ENCODE results near the gene FGF4. TPM values are rescaled to one million over a fixed set of nuclear protein-coding genes. Genes with fewer than 3 reads are reported as not detected.
A peak's percentile ranks its signal among the peaks of the same experiment; 100 is the strongest.

FGF4 gene
- total RNA-seq, 6 donors from 2014 or later = not detected

GRCh38 chr11:69745201-69745600 lies 29.9 kb downstream of the FGF4 start:
- no peak for ATAC-seq (ENCODE audit: low FRiP score in 2 of 2)
- Histone ChIP-seq H3K9me3 (no peaks in the 10 kb centered on the region), H3K27ac (no peak overlapping the region), H3K4me3 (no peak overlapping the region), H3K4me1 (no peaks in the 10 kb centered on the region), H3K36me3 (no peaks in the 10 kb centered on the region), H3K27me3 (no peaks in the 10 kb centered on the region)
- TF ChIP-seq EP300 (IDR thresholded peaks at IDR 0.05) = no peak
- TF ChIP-seq CTCF (IDR thresholded peaks at IDR 0.05) = no peak
- no peak for TF ChIP-seq POLR2AphosphoS5 (IDR thresholded peaks at IDR 0.05)
- TF ChIP-seq POLR2A (IDR thresholded peaks at IDR 0.05) = no peak
- WGBS, 2 donors = 81 to 82% methylated on average over 7 to 10 of the region's 10 CpGs
- DNase-seq = no peak

- no peak overlapping the region for H3K4me3 ChIP-seq
- no peaks in the 10 kb centered on the region for H3K27me3 ChIP-seq
- TF ChIP-seq CTCF (IDR thresholded peaks at IDR 0.05) (no peak), EP300 (IDR thresholded peaks at IDR 0.05) (no peak)
- peak in 1 of 2 donors; percentile 31 for DNase-seq
- no peaks in the 10 kb centered on the region for H3K9me3 ChIP-seq
- no peaks in the 10 kb centered on the region for H3K36me3 ChIP-seq
- WGBS, 2 donors = 31 to 36% methylated on average over 7 of the region's 7 CpGs
- ATAC-seq (ENCODE audit: low FRiP score in 2 of 2) = no peak
- H3K4me1 ChIP-seq = no peaks in the 10 kb centered on the region
- H3K27ac ChIP-seq = no peak overlapping the region
These were observed 30.7 kb downstream of the FGF4 start for GRCh38 chr11:69744435-69744834.

- no peak for ATAC-seq (ENCODE audit: low FRiP score in 2 of 2)
- H3K4me3 ChIP-seq = no peak overlapping the region
- 90 to 96% methylated on average over 3 of the region's 3 CpGs for WGBS, 2 donors
- no peaks in the 10 kb centered on the region for H3K4me1 ChIP-seq
- no peak for TF ChIP-seq POLR2AphosphoS5 (IDR thresholded peaks at IDR 0.05)
- TF ChIP-seq EP300 (IDR thresholded peaks at IDR 0.05) = no peak
- no peak for TF ChIP-seq POLR2A (IDR thresholded peaks at IDR 0.05)
- no peak for TF ChIP-seq CTCF (IDR thresholded peaks at IDR 0.05)
- no peak for DNase-seq
- no peaks in the 10 kb centered on the region for H3K27me3 ChIP-seq
- H3K27ac ChIP-seq = no peak overlapping the region
- H3K9me3 ChIP-seq = peaks cover 6 to 26% (median 22%) of the 10 kb centered on the region in 4 donors
- no peaks in the 10 kb centered on the region for H3K36me3 ChIP-seq
These were observed 40.3 kb downstream of the FGF4 start for GRCh38 chr11:69734841-69735240.

GRCh38 chr11:69734367-69734766 lies 40.8 kb downstream of the FGF4 start:
- no peak for DNase-seq
- Histone ChIP-seq H3K4me1 (no peaks in the 10 kb centered on the region), H3K36me3 (no peaks in the 10 kb centered on the region), H3K9me3 (peaks cover 6 to 26% (median 22%) of the 10 kb centered on the region in 4 donors), H3K27me3 (no peaks in the 10 kb centered on the region), H3K27ac (no peak overlapping the region), H3K4me3 (no peak overlapping the region)
- no peak for TF ChIP-seq EP300 (IDR thresholded peaks at IDR 0.05)
- no peak for TF ChIP-seq POLR2AphosphoS5 (IDR thresholded peaks at IDR 0.05)
- no peak for TF ChIP-seq CTCF (IDR thresholded peaks at IDR 0.05)
- TF ChIP-seq POLR2A (IDR thresholded peaks at IDR 0.05) = no peak
- ATAC-seq (ENCODE audit: low FRiP score in 2 of 2) = no peak
- WGBS, 2 donors = 90 to 92% methylated on average over 2 of the region's 2 CpGs

- peaks cover 6 to 14% (median 13%) of the 10 kb centered on the region in 4 donors for H3K9me3 ChIP-seq
- no peaks in the 10 kb centered on the region for H3K27me3 ChIP-seq
- H3K36me3 ChIP-seq = no peaks in the 10 kb centered on the region
- TF ChIP-seq POLR2AphosphoS5 (IDR thresholded peaks at IDR 0.05) = no peak
- TF ChIP-seq POLR2A (IDR thresholded peaks at IDR 0.05) = no peak
- ATAC-seq (ENCODE audit: low FRiP score in 2 of 2) = no peak
- no peaks in the 10 kb centered on the region for H3K4me1 ChIP-seq
- no peak overlapping the region for H3K4me3 ChIP-seq
- H3K27ac ChIP-seq = no peak overlapping the region
- no peak for DNase-seq
- 75 to 100% methylated on average over 2 to 7 of the region's 7 CpGs for WGBS, 2 donors
These were observed 42.2 kb downstream of the FGF4 start for GRCh38 chr11:69732910-69733309.

All from upper lobe of left lung (tissue), 6 donors.